Endothelial cell of hepatic sinusoid (primary cell): Measurements from ENCODE around the gene LCP2.

Experiments
- in situ Hi-C: cut with HindIII; loops from 2 replicates; pipeline ENCODE4 v1.10.0; 2017; ENCODE audit warnings: low sequenced_read_pairs

The LCP2 gene

GRCh38 chr5:170225326-170226128 is 72.0 kb downstream of the LCP2 start:
- in situ Hi-C loops, result no loop called here

GRCh38 chr5:170223906-170224305 is 73.7 kb downstream of the LCP2 start:
- in situ Hi-C loops, result no loop called here

- in situ Hi-C loops, result no loop called here
Measured at GRCh38 chr5:170223360-170223759, 74.2 kb downstream of the LCP2 start.

- in situ Hi-C loops, result no loop called here
Measured at GRCh38 chr5:170221327-170221741, 76.2 kb downstream of the LCP2 start.

GRCh38 chr5:170220191-170220590 is 77.4 kb downstream of the LCP2 start:
- in situ Hi-C loops, result no loop called here

GRCh38 chr5:170219615-170220014 is 78.0 kb downstream of the LCP2 start:
- in situ Hi-C loops, result no loop called here

GRCh38 chr5:170218726-170219125 is 78.9 kb downstream of the LCP2 start:
- in situ Hi-C loops, result no loop called here

GRCh38 chr5:170217831-170218230 is 79.7 kb downstream of the LCP2 start:
- in situ Hi-C loops, result no loop called here

- in situ Hi-C loops, result no loop called here
Measured at GRCh38 chr5:170216257-170216864, 81.2 kb downstream of the LCP2 start.

GRCh38 chr5:170211575-170212334 is 85.8 kb downstream of the LCP2 start:
- in situ Hi-C loops, result no loop called here

- in situ Hi-C loops, result no loop called here
Measured at GRCh38 chr5:170206958-170207357, 90.6 kb downstream of the LCP2 start.

GRCh38 chr5:170206216-170206615 is 91.4 kb downstream of the LCP2 start:
- in situ Hi-C loops, result no loop called here

- in situ Hi-C loops, result no loop called here
Measured at GRCh38 chr5:170204202-170204601, 93.4 kb downstream of the LCP2 start.

- in situ Hi-C loops, result no loop called here
Measured at GRCh38 chr5:170202117-170202516, 95.5 kb downstream of the LCP2 start.

GRCh38 chr5:170201311-170201710 is 96.3 kb downstream of the LCP2 start:
- in situ Hi-C loops, result no loop called here

- in situ Hi-C loops, result no loop called here
Measured at GRCh38 chr5:170200876-170201275, 96.7 kb downstream of the LCP2 start.
